PC-3 (cell line): ENCODE measurements around the gene MOB1A. TPM values are rescaled to one million over a fixed set of nuclear protein-coding genes. Genes with fewer than 3 reads are reported as not detected.
"Not testable (repeated sequence)": the region's sequence is repeated elsewhere in the genome, so short reads cannot be mapped to it uniquely, and the experiment has no call there.

Experiments
- ATAC-seq: fragments of 200-7000 bp; cut with Tn5 transposase; 2 replicates; pipeline ENCODE4 v1.9.1; 2020; ENCODE audit warnings: mild to moderate bottlenecking, moderate library complexity
- BruUV-seq: library from RNA; stranded (reverse); fragments of 400-500 nt; replicated peaks from 2 replicates; lab custom pipeline; 2021; lab: Mats Ljungman, UMichigan
- CTCF ChIA-PET: fragments of 300-600 bp; sonication (Branson Sonifier 250); formaldehyde crosslinking; loops from one replicate; lab custom pipeline; 2022; ENCODE audit warnings: antibody characterized with exemption; lab: Charles Lee
- POLR2A ChIA-PET: fragments of 300-600 bp; sonication (Branson Sonifier 250); formaldehyde crosslinking; loops from one replicate; lab custom pipeline; 2022; ENCODE audit warnings: antibody characterized with exemption; ENCODE audit not compliant: unreplicated experiment; lab: Charles Lee
- DNase-seq: peaks from one replicate; pipeline ENCODE4 v3.0.0-alpha.2; 2015
- H2AFZ ChIP-seq: fragments of 300-600 bp; sonication (generic); 2 replicates; pipeline ENCODE4 v1.6.0; 2016; ENCODE audit warnings: antibody characterized with exemption, low read length
- H3F3A ChIP-seq: fragments of 300-600 bp; sonication (generic); one replicate; pipeline ENCODE4 v1.6.0; 2017; ENCODE audit warnings: antibody characterized with exemption, low read length, control low read depth, mild to moderate bottlenecking; ENCODE audit not compliant: unreplicated experiment
- H3K27ac ChIP-seq: fragments of 300-600 bp; sonication (generic); 2 replicates; pipeline ENCODE4 v1.5.1; 2016; ENCODE audit warnings: mild to moderate bottlenecking, low read length
- H3K27me3 ChIP-seq: fragments of 300-600 bp; sonication (generic); 2 replicates; pipeline ENCODE4 v1.6.1; 2016; ENCODE audit warnings: low read length, mixed read lengths
- H3K36me3 ChIP-seq: fragments of 300-600 bp; sonication (generic); 2 replicates; pipeline ENCODE4 v1.6.1; 2016; ENCODE audit warnings: low read depth, mixed run types, low read length, mixed read lengths
- H3K4me1 ChIP-seq: fragments of 300-600 bp; sonication (generic); 2 replicates; pipeline ENCODE4 v1.5.1; 2016; ENCODE audit warnings: low read length; ENCODE audit not compliant: insufficient read depth
- H3K4me2 ChIP-seq: fragments of 300-600 bp; sonication (generic); 2 replicates; pipeline ENCODE4 v1.6.0; 2016; ENCODE audit warnings: low read length
- H3K4me3 ChIP-seq: fragments of 300-600 bp; sonication (generic); 2 replicates; pipeline ENCODE4 v1.5.1; 2016; ENCODE audit warnings: mild to moderate bottlenecking, low read length, mixed read lengths
- H3K79me2 ChIP-seq: fragments of 300-600 bp; sonication (generic); 2 replicates; pipeline ENCODE4 v1.6.1; 2017; ENCODE audit warnings: low read length, mixed read lengths
- H3K9ac ChIP-seq: fragments of 300-600 bp; sonication (generic); 2 replicates; pipeline ENCODE4 v1.6.0; 2016; ENCODE audit warnings: mild to moderate bottlenecking, low read length
- H3K9me2 ChIP-seq: fragments of 300-600 bp; sonication (generic); replicated peaks from 2 replicates; pipeline ENCODE4 v1.6.1; 2016; ENCODE audit warnings: mixed run types, low read length, mixed read lengths
- H3K9me3 ChIP-seq: fragments of 300-600 bp; sonication (generic); 2 replicates; pipeline ENCODE4 v1.6.1; 2016; ENCODE audit warnings: low read length, mixed read lengths
- H4K20me1 ChIP-seq: fragments of 300-600 bp; sonication (generic); 2 replicates; pipeline ENCODE4 v1.6.1; 2016; ENCODE audit warnings: low read length, mixed read lengths
- EZH2 ChIP-seq: fragments of 300-600 bp; sonication (generic); IDR thresholded peaks from one replicate; pipeline ENCODE4 v1.6.1; 2017; ENCODE audit warnings: antibody characterized with exemption, mild to moderate bottlenecking, low read length; ENCODE audit not compliant: unreplicated experiment
- EZH2phosphoT487 ChIP-seq: fragments of 300-600 bp; sonication (generic); IDR thresholded peaks from 2 replicates; pipeline ENCODE4 v1.6.1; 2018; ENCODE audit warnings: mild to moderate bottlenecking, antibody characterized with exemption, low read length, borderline replicate concordance
- intact Hi-C: fragments of 100-400 bp; cut with micrococcal nuclease; formaldehyde crosslinking; loops from 2 replicates; pipeline ENCODE4 v1.9.0; 2023
- total RNA-seq: library from RNA; depleted of rRNA; stranded (reverse); fragments of >200 nt; gene quantifications from 2 replicates; pipeline ENCODE4 v1.2.3, GENCODE V29; 2014
- TF ChIP-seq, protein P1 (sequence below): fragments of 300-600 bp; sonication (generic); conservative IDR thresholded peaks from 2 replicates; pipeline ENCODE4 v1.5.1; 2017; ENCODE audit warnings: antibody characterized with exemption, low read depth, mild to moderate bottlenecking, low read length

The MOB1A gene
- total RNA-seq, 1 experiment from 2014 or later: 69.8 TPM

GRCh38 chr2:74216642-74217041 is 38.0 kb upstream of the MOB1A start:
- Histone ChIP-seq H3F3A (no peaks in the 10 kb centered on the region), H3K79me2 (no peaks in the 10 kb centered on the region), H3K4me3 (no peak overlapping the region), H3K9me3 (no peaks in the 10 kb centered on the region), H3K4me2 (no peak overlapping the region), H2AFZ (no peak overlapping the region), H3K9me2 (no peaks in the 10 kb centered on the region), H3K9ac (no peak overlapping the region), H3K27ac (no peak overlapping the region), H3K4me1 (no peaks in the 10 kb centered on the region), H3K27me3 (no peaks in the 10 kb centered on the region), H3K36me3 (peaks cover 50% of the 10 kb centered on the region), H4K20me1 (no peaks in the 10 kb centered on the region)
- TF ChIP-seq, protein P1, sequence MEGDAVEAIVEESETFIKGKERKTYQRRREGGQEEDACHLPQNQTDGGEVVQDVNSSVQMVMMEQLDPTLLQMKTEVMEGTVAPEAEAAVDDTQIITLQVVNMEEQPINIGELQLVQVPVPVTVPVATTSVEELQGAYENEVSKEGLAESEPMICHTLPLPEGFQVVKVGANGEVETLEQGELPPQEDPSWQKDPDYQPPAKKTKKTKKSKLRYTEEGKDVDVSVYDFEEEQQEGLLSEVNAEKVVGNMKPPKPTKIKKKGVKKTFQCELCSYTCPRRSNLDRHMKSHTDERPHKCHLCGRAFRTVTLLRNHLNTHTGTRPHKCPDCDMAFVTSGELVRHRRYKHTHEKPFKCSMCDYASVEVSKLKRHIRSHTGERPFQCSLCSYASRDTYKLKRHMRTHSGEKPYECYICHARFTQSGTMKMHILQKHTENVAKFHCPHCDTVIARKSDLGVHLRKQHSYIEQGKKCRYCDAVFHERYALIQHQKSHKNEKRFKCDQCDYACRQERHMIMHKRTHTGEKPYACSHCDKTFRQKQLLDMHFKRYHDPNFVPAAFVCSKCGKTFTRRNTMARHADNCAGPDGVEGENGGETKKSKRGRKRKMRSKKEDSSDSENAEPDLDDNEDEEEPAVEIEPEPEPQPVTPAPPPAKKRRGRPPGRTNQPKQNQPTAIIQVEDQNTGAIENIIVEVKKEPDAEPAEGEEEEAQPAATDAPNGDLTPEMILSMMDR: no peak
- no TSS peak for BruUV-seq
- CTCF ChIA-PET: no interaction called here
- DNase-seq (no peak), ATAC-seq (no peak)
- POLR2A ChIA-PET: no interaction called here
- intact Hi-C loops: no loop called here

DNA sequence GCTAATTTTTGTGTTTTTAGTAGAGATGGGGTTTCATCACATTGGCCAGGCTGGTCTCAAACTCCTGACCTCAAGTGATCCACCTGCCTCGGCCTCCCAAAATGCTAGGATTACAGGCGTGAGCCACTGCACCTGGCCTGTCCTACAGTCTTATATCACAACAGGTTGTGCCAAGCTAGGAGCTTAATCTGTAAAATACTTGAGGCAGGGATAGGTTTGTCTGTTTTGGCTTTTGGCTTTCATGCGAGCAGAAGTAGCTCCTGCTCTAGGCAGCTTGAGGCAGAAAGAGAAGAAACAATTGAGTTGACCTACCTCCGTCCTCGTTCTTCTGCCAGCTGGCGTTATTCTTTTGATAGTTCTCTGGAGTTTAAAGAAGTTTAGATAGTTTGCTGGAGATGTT is 37.1 kb upstream of the MOB1A start:
- BruUV-seq, H3K4me3 ChIP-seq, H3K27ac ChIP-seq, POLR2A ChIA-PET, H3K27me3 ChIP-seq, H3F3A ChIP-seq, DNase-seq, H3K9ac ChIP-seq, H3K9me2 ChIP-seq, H4K20me1 ChIP-seq, H3K4me2 ChIP-seq, ATAC-seq, intact Hi-C loops, CTCF ChIA-PET, H3K4me1 ChIP-seq, H3K9me3 ChIP-seq, H2AFZ ChIP-seq, H3K79me2 ChIP-seq: not testable (repeated sequence)
- peaks cover 57% of the 10 kb centered on the region for H3K36me3 ChIP-seq

DNA sequence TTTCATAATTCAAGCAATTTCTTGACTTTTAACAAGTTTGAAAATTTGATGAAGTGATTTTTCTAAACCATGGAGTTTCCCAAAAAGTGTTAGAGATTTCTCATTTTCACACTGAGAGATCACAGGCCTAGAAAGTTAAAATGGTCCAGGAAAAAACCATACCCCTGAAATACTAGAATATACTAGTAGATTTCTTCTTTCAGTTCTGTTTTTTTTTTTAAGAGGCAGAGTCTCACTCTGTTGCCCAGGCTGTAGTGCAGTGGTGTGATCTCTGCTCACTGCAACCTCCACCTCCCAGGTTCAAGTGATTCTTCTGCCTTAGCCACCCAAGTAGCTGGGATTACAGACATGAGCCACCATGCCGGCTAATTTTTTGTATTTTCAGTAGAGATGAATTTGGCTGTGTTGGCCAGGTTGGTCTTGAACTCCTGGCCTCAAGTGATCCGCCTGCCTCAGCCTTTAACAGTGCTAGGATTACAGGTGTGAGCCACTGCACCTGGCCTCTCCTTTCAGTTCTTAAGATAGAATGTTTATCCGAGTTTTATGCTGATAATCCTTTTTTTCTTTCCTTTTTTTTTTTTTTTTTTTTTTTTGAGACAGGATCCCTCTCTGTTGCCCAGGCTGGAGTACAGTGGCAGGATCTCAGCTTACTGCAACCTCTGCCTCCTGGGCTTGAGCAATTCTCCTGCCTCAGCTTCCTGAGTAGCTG is 34.2 kb upstream of the MOB1A start:
- Histone ChIP-seq H3K4me1 (no peaks in the 10 kb centered on the region), H3K4me2 (no peak overlapping the region), H3K27me3 (no peaks in the 10 kb centered on the region), H3F3A (no peaks in the 10 kb centered on the region), H3K79me2 (peaks cover 7% of the 10 kb centered on the region), H2AFZ (no peak overlapping the region), H3K9me2 (no peaks in the 10 kb centered on the region), H3K9me3 (no peaks in the 10 kb centered on the region), H4K20me1 (no peaks in the 10 kb centered on the region; the same call in 1 of the 2 replicates), H3K36me3 (peaks cover 67% of the 10 kb centered on the region), H3K27ac (no peak overlapping the region), H3K4me3 (no peak overlapping the region), H3K9ac (no peak overlapping the region)
- intact Hi-C loops: no loop called here
- no TSS peak for BruUV-seq
- no peak for ATAC-seq
- CTCF ChIA-PET: no interaction called here
- DNase-seq: no peak
- POLR2A ChIA-PET: no interaction called here
- TF ChIP-seq EZH2phosphoT487 (no peak), EZH2 (no peak)
- TF ChIP-seq, protein P1: no peak
